CD4-positive, alpha-beta T cell treated with Interleukin-10 for 1 hour (primary cell): ENCODE results near the gene SPEG.

Experiments used
- DNase-seq: peaks from one replicate; pipeline ENCODE4 v3.0.0-alpha.2; 2020

Gene SPEG

GRCh38 chr2:219538504-219538951 is 103.9 kb downstream of the SPEG start:
- no peak for DNase-seq

GRCh38 chr2:219538956-219539788 is 104.5 kb downstream of the SPEG start:
- no peak for DNase-seq

- DNase-seq, result no peak
Observed at GRCh38 chr2:219539926-219540678, 105.5 kb downstream of the SPEG start.

GRCh38 chr2:219540784-219541504 is 106.3 kb downstream of the SPEG start:
- DNase-seq, result no peak

GRCh38 chr2:219541611-219542180 is 107.1 kb downstream of the SPEG start:
- peak; percentile 91 for DNase-seq

- peak; percentile 14 for DNase-seq
Observed at GRCh38 chr2:219542931-219543595, 108.4 kb downstream of the SPEG start.

- peak; percentile 96 for DNase-seq
Observed at GRCh38 chr2:219543596-219544358, 109.1 kb downstream of the SPEG start, which contains the start of the genes CHPF and TMEM198. Gene CHPF (minus strand): TSS chr2:219543809. CDS start chr2:219543538, 271 bp downstream. Gene TMEM198 (plus strand): TSS chr2:219544028. CDS start chr2:219544728, 700 bp downstream.

GRCh38 chr2:219544567-219544966 is 109.9 kb downstream of the SPEG start:
- DNase-seq, result no peak

GRCh38 chr2:219545295-219545942 is 110.8 kb downstream of the SPEG start:
- no peak for DNase-seq

GRCh38 chr2:219545943-219546352 is 111.3 kb downstream of the SPEG start:
- DNase-seq, result no peak

GRCh38 chr2:219547621-219548020 is 113.0 kb downstream of the SPEG start:
- DNase-seq, result no peak
